Muscle layer of duodenum (tissue), 2 donors: ENCODE measurements around the gene ARL14.
"Not testable (repeated sequence)": the region's sequence is repeated elsewhere in the genome, so short reads cannot be mapped to it uniquely, and the experiment has no call there.

ENCODE experiments used
- H3K27ac ChIP-seq: one replicate; pipeline ENCODE4 v1.7.0; 2013; ENCODE audit warnings: mild to moderate bottlenecking, low read length
- H3K27me3 ChIP-seq: one replicate; pipeline ENCODE4 v1.7.0; 2013; ENCODE audit warnings: low read depth, mild to moderate bottlenecking, control low read depth, low read length
- H3K36me3 ChIP-seq, 2 donors: one replicate each; pipeline ENCODE4 v1.7.0; 2013; ENCODE audit warnings: low read length in 2 of 2, control low read depth in 1 of 2, mild to moderate bottlenecking in 1 of 2; ENCODE audit not compliant: insufficient read depth in 2 of 2, control insufficient read depth in 1 of 2
- H3K4me1 ChIP-seq, 2 donors: one replicate each; pipeline ENCODE4 v1.7.0; 2013; ENCODE audit warnings: low read length in 2 of 2, mild to moderate bottlenecking in 2 of 2, control low read depth in 1 of 2, moderate library complexity in 1 of 2; ENCODE audit not compliant: insufficient read depth in 2 of 2, control insufficient read depth in 1 of 2
- H3K4me3 ChIP-seq, 2 donors: one replicate each; pipeline ENCODE4 v1.7.0; 2013; ENCODE audit warnings: low read length in 2 of 2, low read depth in 1 of 2, mild to moderate bottlenecking in 1 of 2
- H3K9me3 ChIP-seq, 2 donors: one replicate each; pipeline ENCODE4 v1.7.0; 2013; ENCODE audit warnings: low read length in 2 of 2, control low read depth in 1 of 2, mild to moderate bottlenecking in 1 of 2; ENCODE audit not compliant: control insufficient read depth in 1 of 2
- donor health status: healthy.

Gene ARL14

DNA sequence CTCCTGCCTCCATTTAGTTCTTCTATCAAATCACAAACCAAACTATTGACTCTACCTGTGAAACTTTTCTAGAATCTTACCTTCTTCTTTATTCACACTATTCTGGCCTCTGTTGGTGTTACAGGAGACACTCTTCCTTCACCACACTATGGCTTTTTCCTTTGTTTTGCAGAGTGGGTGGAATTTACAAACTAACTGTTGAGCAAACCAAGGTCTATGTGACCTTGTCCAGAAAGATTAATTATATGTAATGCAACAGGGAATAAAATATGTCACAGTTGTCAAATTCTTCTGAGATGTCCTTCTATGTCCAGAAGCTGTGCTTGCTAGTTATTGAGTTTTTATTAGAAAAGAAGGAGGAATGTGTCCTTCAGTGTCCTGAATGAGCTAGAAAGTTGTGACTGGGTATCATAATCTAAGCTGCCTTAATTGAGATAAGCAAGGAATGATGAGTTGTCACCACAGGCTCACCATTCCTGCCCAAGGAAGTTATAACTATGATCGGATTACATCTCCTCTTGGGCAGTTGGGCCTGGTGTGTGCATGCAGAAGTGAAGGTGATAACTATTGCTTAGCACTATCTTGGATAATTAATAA, 21.7 kb downstream of the ARL14 start:
- H3K27me3 ChIP-seq, result no peaks in the 10 kb centered on the region
- H3K9me3 ChIP-seq, result no peaks in the 10 kb centered on the region
- no peak overlapping the region for H3K27ac ChIP-seq
- H3K4me3 ChIP-seq, result no peak overlapping the region
- no peaks in the 10 kb centered on the region for H3K36me3 ChIP-seq
- no peaks in the 10 kb centered on the region for H3K4me1 ChIP-seq

DNA sequence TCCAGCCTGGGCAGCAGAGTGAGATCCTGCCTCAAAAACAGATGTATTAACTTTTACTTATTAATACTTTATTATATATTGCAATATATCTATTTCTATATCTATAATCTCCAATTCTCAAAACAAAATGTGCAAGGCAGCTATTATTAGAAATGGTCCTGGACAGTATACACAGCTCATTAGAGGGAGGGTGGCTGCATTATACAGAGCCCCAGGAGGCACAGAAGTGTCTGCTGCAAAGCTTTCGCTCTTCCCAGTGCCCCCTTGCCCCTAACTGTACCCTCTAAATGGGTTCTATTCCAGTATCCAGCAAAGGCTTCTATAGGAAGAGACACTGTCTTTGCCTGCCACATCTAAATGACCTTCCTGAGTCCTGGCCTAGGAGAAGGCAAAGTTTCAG, 24.5 kb downstream of the ARL14 start:
- H3K27me3 ChIP-seq, result no peaks in the 10 kb centered on the region
- H3K9me3 ChIP-seq, result no peaks in the 10 kb centered on the region
- H3K4me3 ChIP-seq, result no peak overlapping the region
- H3K27ac ChIP-seq, result no peak overlapping the region
- no peaks in the 10 kb centered on the region for H3K36me3 ChIP-seq
- no peaks in the 10 kb centered on the region for H3K4me1 ChIP-seq

DNA sequence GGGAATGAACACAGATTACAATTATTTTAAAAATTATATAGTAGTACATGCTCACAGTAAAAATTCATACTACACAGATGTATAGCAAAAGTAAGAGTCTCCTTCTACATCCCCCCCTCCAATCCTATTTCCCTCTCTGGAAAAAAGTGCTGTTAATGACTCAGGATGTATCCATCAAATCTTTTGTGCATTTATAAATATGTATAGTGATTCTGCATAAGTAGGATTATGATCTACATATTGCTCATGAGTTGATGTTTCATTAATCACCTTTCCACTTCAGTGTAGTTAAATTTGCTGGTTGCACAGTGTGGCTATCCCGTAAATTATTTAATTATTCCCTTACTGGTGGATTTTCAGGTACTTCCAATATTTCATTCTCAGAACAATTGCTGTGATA, 25.3 kb downstream of the ARL14 start:
- H3K4me3 ChIP-seq, result no peak overlapping the region
- H3K4me1 ChIP-seq, result no peaks in the 10 kb centered on the region
- no peaks in the 10 kb centered on the region for H3K36me3 ChIP-seq
- H3K27me3 ChIP-seq, result no peaks in the 10 kb centered on the region
- H3K9me3 ChIP-seq, result no peaks in the 10 kb centered on the region
- H3K27ac ChIP-seq, result no peak overlapping the region

DNA sequence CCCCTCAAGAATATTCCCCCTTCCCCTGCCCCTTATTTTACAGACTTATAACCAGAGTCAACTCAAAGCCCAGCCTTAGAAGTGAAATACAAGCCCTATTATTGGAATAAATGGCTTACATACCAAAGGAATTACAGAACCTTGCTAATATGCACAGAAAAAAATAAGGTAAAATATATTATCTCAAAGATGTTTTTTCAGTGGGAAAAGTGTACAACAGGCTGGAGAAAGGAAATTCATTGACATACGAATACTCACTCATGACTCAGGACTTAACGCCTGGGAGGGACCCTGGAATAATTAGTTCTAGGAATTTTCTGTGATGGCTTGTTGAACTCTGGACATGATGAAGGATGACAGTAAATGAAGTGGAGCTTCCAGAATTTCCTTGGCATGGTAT, 27.0 kb downstream of the ARL14 start:
- H3K27ac ChIP-seq, result no peak overlapping the region
- H3K36me3 ChIP-seq, result no peaks in the 10 kb centered on the region
- no peaks in the 10 kb centered on the region for H3K9me3 ChIP-seq
- H3K4me3 ChIP-seq, result no peak overlapping the region
- no peaks in the 10 kb centered on the region for H3K4me1 ChIP-seq
- no peaks in the 10 kb centered on the region for H3K27me3 ChIP-seq

DNA sequence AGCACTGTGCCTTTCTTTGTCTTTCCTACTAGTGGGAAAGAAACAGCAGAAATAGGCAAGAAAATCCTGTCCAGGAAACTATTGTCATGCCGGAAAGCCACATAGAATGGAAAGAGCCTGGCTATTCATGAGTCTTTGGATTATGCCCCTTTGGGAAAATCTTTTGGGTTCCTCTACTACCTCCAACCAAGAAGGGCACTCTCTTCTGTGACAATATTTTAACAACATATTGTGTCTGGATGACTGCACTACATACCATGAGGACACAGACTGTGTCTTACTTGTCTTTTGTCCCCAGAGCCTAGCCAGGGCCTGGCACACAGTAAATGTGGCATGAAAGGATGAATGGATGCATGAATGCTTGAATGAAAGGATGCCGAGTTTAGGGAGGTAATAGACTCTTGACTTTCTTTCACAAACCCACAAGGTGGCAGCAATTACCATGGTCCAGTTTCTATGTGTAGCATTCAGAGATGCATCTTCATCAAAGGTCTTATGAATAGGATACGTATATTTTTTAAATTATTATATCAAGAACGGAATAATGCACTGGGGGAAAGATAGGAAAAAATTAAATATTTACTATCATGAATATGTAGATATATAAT, 30.3 kb downstream of the ARL14 start:
- H3K27ac ChIP-seq, result no peak overlapping the region
- no peak overlapping the region for H3K4me3 ChIP-seq
- H3K4me1 ChIP-seq, result no peaks in the 10 kb centered on the region
- no peaks in the 10 kb centered on the region for H3K9me3 ChIP-seq
- no peaks in the 10 kb centered on the region for H3K27me3 ChIP-seq
- H3K36me3 ChIP-seq, result no peaks in the 10 kb centered on the region

DNA sequence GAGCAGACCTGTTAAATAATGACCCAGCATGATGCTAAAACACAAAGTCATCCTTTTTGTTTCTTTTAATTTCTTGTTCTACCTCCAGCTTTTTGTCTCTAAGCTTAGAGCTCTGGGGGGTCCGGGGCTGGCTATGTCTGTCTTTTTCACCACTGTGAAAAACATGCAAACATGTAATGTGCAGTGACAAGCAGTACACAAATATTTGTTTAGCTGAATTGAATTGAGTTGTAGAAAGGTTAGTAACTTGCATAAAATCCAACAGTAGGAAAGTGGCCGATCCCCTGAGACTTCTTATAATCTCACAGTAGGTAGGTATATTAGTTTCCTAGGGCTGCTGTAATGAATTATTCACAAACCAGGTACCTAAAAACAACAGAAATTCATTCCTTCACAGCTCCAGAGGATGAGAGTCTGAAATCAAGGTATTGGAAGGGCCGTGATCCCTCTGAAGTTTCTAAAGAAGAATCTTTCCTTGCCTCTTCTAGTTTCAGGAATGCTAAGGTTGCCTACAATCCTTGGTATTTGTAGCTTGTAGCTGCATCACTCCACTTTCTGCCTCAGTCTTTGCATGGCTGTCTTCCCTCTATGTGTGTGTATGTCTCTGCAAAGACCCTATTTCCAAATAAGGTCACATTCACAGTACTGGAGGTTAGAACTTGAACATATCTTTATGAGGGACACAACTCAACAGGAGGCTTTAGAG, 32.7 kb downstream of the ARL14 start:
- Histone ChIP-seq H3K36me3 (no peaks in the 10 kb centered on the region), H3K4me1 (no peaks in the 10 kb centered on the region)

DNA sequence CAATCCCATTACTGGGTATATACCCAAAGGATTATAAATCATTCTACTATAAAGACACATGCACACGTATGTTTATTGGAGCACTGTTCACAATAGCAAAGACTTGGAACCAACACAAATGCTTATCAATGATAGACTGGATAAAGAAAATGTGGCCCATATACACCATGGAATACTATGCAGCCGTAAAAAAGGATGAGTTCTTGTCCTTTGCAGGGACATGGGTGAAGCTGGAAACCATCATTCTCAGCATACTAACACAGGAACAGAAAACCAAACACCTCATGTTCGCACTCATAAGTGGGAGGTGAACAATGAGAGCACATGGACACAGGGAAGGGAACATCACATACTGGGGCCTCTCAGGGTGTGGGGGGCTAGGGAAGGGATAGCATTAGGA, 36.2 kb downstream of the ARL14 start:
- not testable (repeated sequence) for H3K4me3 ChIP-seq, H3K9me3 ChIP-seq, H3K27me3 ChIP-seq, H3K27ac ChIP-seq, H3K4me1 ChIP-seq, H3K36me3 ChIP-seq

More for the DNA sequence above, 32.7 kb downstream of the ARL14 start:
- H3K27me3 ChIP-seq, result no peaks in the 10 kb centered on the region
- H3K9me3 ChIP-seq, result no peaks in the 10 kb centered on the region
- H3K27ac ChIP-seq, result no peak overlapping the region
- H3K4me3 ChIP-seq, result no peak overlapping the region

DNA sequence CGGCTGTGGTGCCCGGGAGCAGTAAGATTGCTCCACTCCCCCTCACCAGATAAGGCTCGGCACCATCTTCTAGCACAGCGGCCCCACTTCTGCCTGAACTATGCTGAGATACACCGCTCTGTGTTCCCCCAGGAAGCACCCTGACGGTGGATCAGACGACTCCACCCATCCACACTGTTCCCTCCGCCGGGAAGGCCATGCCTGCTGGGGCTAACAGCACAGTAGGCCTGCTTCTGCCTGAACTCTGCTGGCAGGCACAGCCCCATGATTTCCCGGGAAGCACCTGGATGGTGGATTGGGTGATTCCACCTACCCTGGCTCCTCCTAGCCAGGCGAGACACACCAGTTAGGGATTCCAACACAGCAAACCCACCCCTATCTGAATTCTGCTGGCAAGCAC, 42.8 kb downstream of the ARL14 start:
- Histone ChIP-seq H3K27ac (no peak overlapping the region), H3K36me3 (no peaks in the 10 kb centered on the region), H3K4me3 (no peak overlapping the region), H3K4me1 (no peaks in the 10 kb centered on the region), H3K9me3 (no peaks in the 10 kb centered on the region), H3K27me3 (no peaks in the 10 kb centered on the region)

DNA sequence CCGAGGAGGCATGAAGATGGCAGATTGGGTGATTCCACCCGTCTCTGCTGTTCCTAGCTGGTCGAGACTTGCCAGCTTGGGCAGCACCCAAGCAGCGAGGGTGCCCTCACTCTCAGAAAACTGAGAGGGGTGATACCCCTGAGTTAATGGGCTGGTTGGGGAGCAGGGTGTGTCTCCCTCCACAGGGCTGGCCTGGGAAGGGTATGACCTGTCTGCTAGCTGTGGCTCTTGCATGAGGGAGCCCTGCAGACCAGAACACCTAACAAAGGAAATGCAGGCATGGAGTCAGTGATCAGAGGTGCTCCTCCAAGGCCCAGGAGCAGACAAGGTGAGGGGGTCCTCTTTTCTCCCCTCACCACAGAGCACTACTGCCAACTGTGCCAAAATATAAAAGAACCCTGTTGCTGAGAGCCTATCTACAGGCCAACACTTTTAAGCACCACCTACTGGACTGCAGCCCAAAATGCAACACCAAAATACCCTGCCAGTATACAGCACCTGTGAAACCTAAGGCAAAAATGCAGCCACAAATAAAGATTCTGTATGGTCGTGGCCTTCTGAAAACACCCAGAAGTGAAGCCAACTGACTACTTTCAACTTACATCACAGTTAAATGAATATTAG, 43.3 kb downstream of the ARL14 start:
- H3K27me3 ChIP-seq, result no peaks in the 10 kb centered on the region
- H3K36me3 ChIP-seq, result no peaks in the 10 kb centered on the region
- no peak overlapping the region for H3K27ac ChIP-seq
- no peaks in the 10 kb centered on the region for H3K4me1 ChIP-seq
- H3K4me3 ChIP-seq, result no peak overlapping the region
- no peaks in the 10 kb centered on the region for H3K9me3 ChIP-seq

DNA sequence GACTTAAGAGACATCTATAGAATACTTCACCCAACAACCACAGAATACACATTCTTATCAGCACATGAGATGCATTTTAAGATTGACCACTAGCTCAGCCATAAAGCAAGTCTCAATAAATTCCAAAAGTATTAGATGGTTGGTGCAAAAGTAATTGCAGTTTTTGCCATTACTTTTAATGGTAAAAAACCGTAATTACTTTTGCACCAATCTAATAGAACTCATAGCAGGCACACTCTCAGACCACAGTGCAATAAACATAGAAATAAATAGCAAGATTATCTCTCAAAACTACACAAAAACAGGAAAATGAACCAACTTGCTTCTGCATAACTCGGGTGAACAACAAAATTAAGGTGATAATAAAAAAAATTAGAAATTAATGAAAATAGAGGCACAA, 45.4 kb downstream of the ARL14 start:
- no peaks in the 10 kb centered on the region for H3K9me3 ChIP-seq

DNA sequence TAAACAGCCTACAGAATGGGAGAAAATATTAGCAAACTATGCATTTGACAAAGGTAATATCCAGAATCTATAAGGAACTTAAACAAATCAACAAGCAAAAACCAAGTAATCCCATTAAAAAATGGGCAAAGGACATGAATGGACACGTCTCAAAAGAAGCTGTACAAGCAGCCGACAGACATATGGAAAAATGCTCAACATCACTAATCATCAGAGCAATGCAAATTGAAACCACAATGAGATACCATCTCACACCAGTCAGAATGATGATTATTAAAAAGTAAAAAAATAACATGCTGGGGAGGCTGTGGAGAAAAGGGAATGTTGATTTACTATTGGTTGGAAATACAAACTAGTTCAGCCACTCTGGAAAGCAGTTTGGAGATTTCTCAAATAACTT, 48.4 kb downstream of the ARL14 start:
- Histone ChIP-seq H3K27me3 (no peaks in the 10 kb centered on the region), H3K36me3 (no peaks in the 10 kb centered on the region), H3K4me3 (no peak overlapping the region), H3K4me1 (no peaks in the 10 kb centered on the region), H3K27ac (no peak overlapping the region), H3K9me3 (no peaks in the 10 kb centered on the region)

More for the DNA sequence above, 45.4 kb downstream of the ARL14 start:
- Histone ChIP-seq H3K4me1 (no peaks in the 10 kb centered on the region), H3K4me3 (no peak overlapping the region), H3K27ac (no peak overlapping the region), H3K27me3 (no peaks in the 10 kb centered on the region), H3K36me3 (no peaks in the 10 kb centered on the region)
